Stomach (tissue), 4 donors: ENCODE results near the gene TBC1D1.

ENCODE experiments used
- CTCF ChIP-seq, 7 experiments: fragments of 450-650 bp in 4 of 7; fragments of 200-600 bp in 3 of 7; sonication (generic) in 3 of 7; IDR thresholded peaks; one replicate each; pipeline ENCODE4 v1.5.1; 2016 to 2019; ENCODE audit warnings: antibody characterized with exemption in 7 of 7, control low read depth in 2 of 7, mild to moderate bottlenecking in 1 of 7
- POLR2AphosphoS5 ChIP-seq, 3 donors: sonication (generic); formaldehyde crosslinking; IDR thresholded peaks; one replicate each; pipeline ENCODE4 v1.6.1; 2016; ENCODE audit warnings: antibody characterized with exemption in 3 of 3

- TF ChIP-seq CTCF (IDR thresholded peaks at IDR 0.05) (no peak), POLR2AphosphoS5 (IDR thresholded peaks at IDR 0.05) (no peak)
These were observed 27.9 kb upstream of the TBC1D1 start for GRCh38 chr4:37862961-37863360.
